HUDEP-2 (cell line): ENCODE measurements around the gene NLN.
"Not testable (repeated sequence)": the region's sequence is repeated elsewhere in the genome, so short reads cannot be mapped to it uniquely, and the experiment has no call there.

Source experiments
- DNase-seq, 76 experiments: peaks; one replicate each; lab custom pipeline; 2025; ENCODE audit not compliant: unreplicated experiment in 76 of 76; lab: John Stamatoyannopoulos, UW

NLN gene

GRCh38 chr5:65866837-65867521 is 145.0 kb downstream of the NLN start:
- DNase-seq, result no peak

- no peak for DNase-seq
Observed at GRCh38 chr5:65867542-65868195, 145.7 kb downstream of the NLN start.

DNA sequence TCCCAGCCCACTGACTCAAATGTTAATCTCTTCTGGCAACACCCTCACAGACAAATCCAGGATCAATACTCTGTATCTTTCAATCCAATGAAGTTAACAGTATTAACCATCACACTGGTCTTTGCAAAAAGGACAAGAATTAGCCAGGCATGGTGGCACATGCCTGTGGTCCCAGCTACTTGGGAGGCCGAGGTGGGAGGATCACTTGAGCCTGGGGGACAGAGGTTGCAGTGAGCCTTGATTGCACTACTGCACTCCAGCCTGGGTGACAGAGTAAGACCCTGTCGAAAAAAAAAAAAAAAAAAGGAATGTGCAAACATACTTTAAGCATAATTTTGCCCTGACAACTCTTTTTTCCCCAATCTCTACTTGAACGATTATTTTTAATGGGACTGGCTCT is 146.5 kb downstream of the NLN start:
- DNase-seq, result no peak

GRCh38 chr5:65871182-65871581 is 149.2 kb downstream of the NLN start:
- DNase-seq, result no peak

GRCh38 chr5:65871776-65872175 is 149.8 kb downstream of the NLN start:
- DNase-seq, result not testable (repeated sequence)

DNA sequence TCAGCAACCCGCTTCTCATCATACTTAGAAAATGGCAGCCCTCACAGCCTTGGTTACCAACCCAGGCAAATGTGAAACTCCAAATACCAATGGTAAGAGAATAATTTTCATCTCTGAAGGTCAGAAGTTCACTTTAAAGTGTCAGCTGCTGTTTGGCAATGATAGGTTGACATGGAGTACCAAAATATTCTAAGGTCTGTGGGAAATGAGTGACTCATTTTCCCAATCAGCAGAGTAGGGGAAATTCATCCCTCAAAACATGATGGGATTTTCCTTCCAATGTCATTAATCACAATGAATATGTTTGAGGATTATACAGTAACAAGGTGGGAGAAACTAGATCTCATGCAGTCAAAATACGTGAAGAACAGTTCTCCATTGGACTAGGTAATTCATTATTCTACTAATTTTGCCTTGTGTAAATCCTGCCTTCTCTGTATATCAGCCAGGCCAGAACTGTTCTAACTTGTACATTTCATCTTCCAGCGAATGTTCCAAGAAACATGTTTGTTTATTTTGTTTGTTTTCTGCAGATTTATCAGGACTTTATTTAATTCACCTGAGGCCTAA is 151.3 kb downstream of the NLN start:
- DNase-seq, result no peak

- no peak for DNase-seq
Observed at GRCh38 chr5:65874241-65874640, 152.2 kb downstream of the NLN start.

DNA sequence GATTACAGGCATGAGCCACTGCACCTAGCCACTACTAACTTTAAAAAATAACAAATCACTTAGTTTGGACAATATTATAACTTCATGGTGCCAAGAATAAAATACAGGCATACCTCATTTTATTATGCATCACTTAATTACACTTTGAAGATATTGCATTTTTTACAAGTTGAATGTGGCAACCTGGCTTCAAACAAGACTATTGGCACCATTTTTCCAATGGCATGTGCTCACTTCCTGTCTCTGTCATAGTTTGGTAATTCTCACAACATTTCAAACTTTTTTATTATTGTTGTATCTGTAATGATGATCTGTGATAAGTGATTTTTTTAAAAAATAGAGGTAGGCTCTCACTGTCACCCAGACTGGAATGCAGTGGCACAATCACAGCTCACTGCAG is 154.5 kb downstream of the NLN start:
- no peak for DNase-seq

- DNase-seq, result no peak
Observed at GRCh38 chr5:65876970-65877369, 155.0 kb downstream of the NLN start.
